Neural crest cell (in vitro differentiated cells): ENCODE data around the gene MIS18BP1. TPM values are rescaled to one million over a fixed set of nuclear protein-coding genes. Genes with fewer than 3 reads are reported as not detected.
"Not testable (repeated sequence)": the region's sequence is repeated elsewhere in the genome, so short reads cannot be mapped to it uniquely, and the experiment has no call there.

Source experiments
- DNase-seq: peaks from one replicate; pipeline ENCODE4 v3.0.0; 2021; ENCODE audit warnings: low read depth, mixed read lengths, low spot score
- H3K27ac Mint-ChIP-seq: one replicate; pipeline ENCODE4 v1.8.0; 2021; ENCODE audit warnings: mild to moderate bottlenecking, mixed read lengths; ENCODE audit not compliant: unreplicated experiment
- H3K27me3 Mint-ChIP-seq: 2 replicates; pipeline ENCODE4 v1.8.0; 2021; ENCODE audit warnings: low read depth, mild to moderate bottlenecking, mixed read lengths
- H3K36me3 Mint-ChIP-seq: 2 replicates; pipeline ENCODE4 v1.8.0; 2021; ENCODE audit warnings: low read depth, mild to moderate bottlenecking, mixed read lengths
- H3K4me1 Mint-ChIP-seq: 2 replicates; pipeline ENCODE4 v1.8.0; 2021; ENCODE audit warnings: mixed read lengths
- H3K4me3 Mint-ChIP-seq: one replicate; pipeline ENCODE4 v1.8.0; 2021; ENCODE audit warnings: mild to moderate bottlenecking, mixed read lengths
- H3K9me3 Mint-ChIP-seq: 2 replicates; pipeline ENCODE4 v1.8.0; 2021; ENCODE audit warnings: mixed read lengths
- total RNA-seq: library from RNA; stranded (reverse); gene quantifications from 2 replicates; pipeline ENCODE4 v1.2.1, GENCODE V29; 2021
- TF ChIP-seq, protein P1 (sequence below): fragments of 200-600 bp; sonication (generic); conservative IDR thresholded peaks from 2 replicates; pipeline ENCODE4 v1.5.0; 2021; ENCODE audit warnings: antibody characterized with exemption, mild to moderate bottlenecking

The MIS18BP1 gene
- total RNA-seq, 1 donor from 2014 or later, result 55.2 TPM

DNA sequence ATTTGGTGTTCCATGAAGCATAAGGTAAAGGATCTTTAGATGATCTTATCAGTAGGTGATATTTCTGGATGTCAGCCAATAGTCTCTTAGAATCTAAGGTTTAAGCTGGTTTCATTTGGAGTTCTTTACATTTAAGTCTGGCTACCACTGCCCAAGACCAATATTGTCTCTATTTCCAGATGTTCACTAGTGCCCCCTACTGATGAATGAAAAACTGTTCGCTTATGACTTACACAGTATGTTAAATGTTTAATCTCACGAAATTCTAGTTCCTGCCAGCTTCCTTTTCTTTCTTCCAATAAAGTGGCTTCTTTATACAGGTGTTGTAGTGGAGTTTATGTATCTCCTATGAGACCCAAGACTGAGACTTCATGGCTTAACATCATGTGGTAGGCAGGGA is 31.8 kb upstream of the MIS18BP1 start:
- peaks cover 10% of the 10 kb centered on the region for H3K9me3 Mint-ChIP-seq
- no peaks in the 10 kb centered on the region for H3K4me1 Mint-ChIP-seq
- no peak overlapping the region for H3K27ac Mint-ChIP-seq
- H3K27me3 Mint-ChIP-seq, result no peaks in the 10 kb centered on the region
- H3K4me3 Mint-ChIP-seq, result no peak overlapping the region
- peaks cover 9% of the 10 kb centered on the region for H3K36me3 Mint-ChIP-seq
- TF ChIP-seq, protein P1, sequence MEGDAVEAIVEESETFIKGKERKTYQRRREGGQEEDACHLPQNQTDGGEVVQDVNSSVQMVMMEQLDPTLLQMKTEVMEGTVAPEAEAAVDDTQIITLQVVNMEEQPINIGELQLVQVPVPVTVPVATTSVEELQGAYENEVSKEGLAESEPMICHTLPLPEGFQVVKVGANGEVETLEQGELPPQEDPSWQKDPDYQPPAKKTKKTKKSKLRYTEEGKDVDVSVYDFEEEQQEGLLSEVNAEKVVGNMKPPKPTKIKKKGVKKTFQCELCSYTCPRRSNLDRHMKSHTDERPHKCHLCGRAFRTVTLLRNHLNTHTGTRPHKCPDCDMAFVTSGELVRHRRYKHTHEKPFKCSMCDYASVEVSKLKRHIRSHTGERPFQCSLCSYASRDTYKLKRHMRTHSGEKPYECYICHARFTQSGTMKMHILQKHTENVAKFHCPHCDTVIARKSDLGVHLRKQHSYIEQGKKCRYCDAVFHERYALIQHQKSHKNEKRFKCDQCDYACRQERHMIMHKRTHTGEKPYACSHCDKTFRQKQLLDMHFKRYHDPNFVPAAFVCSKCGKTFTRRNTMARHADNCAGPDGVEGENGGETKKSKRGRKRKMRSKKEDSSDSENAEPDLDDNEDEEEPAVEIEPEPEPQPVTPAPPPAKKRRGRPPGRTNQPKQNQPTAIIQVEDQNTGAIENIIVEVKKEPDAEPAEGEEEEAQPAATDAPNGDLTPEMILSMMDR, result no peak
- no peak for DNase-seq

DNA sequence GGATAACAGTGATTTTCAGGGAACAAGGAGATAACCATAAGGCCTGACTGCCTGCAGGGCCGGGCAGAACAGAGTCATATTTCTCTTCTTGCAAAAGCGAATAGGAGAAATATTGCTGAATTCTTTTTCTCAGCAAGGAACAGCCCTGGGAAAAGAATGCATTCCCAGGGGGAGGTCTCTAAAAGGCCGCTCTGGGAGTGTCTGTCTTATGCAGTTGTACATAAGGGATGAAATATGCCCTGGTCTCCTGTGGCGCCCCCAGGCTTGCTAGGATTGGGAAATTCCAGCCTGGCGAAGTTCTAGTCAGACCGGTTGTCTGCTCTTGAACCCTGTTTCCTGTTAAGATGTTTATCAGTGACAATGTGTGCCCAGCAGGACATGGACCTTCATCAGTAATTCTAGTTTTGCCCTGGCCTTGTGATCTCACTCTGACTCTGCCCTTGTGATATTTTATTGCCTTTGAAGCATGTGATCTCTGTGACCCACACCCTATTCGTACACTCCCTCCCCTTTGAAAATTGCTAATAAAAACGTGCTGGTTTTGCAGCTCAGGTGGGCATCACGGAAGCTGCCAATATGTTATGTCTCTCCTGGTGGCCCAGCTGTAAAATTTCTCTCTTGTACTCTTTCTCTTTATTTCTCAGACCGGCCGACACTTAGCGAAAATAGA is 28.9 kb upstream of the MIS18BP1 start:
- H3K4me1 Mint-ChIP-seq, H3K27ac Mint-ChIP-seq, DNase-seq, H3K4me3 Mint-ChIP-seq, H3K27me3 Mint-ChIP-seq, H3K36me3 Mint-ChIP-seq: not testable (repeated sequence)
- H3K9me3 Mint-ChIP-seq, result peaks cover 12% of the 10 kb centered on the region

DNA sequence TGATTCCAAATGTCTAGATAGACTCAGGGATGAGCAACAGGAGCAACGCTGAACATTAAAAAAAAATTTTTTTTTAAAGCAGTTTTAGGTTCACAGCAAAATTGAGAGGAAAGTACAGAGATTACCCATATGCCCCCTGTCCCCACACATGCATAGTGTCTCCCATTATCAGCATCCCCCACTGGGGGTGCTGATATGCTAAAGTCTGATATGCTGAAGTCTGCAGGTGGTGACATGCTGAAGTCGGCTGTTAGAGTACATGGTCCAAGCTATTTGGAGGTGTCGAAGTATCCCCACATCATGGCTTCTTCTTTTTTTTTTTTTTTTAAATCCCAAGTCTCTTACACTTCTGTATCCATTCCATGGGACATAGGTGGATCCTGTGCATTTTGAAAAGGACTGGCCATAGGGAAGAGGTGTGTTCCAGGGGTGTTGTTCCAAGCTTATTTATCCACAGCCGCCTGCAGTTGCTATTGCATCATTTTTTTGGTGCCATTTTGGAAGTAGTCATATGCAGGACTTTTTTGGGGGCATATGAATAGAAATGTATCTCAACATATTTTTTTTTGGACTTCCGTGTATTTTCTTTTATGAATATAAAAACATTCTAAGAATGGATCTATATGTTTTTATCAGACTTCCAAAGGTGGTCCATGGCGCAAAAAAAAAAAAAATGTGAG is 19.0 kb upstream of the MIS18BP1 start:
- H3K4me3 Mint-ChIP-seq, result no peak overlapping the region
- peaks cover 7% of the 10 kb centered on the region for H3K4me1 Mint-ChIP-seq
- H3K9me3 Mint-ChIP-seq, result no peaks in the 10 kb centered on the region
- H3K36me3 Mint-ChIP-seq, result no peaks in the 10 kb centered on the region
- DNase-seq, result no peak
- no peak overlapping the region for H3K27ac Mint-ChIP-seq
- H3K27me3 Mint-ChIP-seq, result no peaks in the 10 kb centered on the region
- TF ChIP-seq, protein P1, result no peak

DNA sequence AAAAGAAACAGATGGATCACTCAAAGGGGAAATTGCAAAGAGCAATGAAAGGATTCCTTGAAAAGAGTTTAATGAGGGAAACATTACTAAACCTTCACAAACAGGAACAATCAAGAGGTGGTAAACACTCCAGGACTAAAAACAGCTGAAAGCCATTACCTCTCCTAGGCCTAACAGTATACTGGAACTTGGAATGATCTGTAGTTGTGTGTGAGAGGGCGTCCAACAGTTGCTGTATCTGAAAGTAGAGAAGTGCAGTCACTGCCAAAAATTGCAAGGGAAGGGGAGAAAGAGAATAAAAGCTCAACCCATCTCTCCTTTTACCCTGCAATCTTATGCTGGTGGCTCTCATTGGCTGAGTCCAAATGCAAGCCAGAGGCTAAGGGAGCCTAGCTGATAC is 17.0 kb upstream of the MIS18BP1 start:
- Mint-ChIP-seq H3K9me3 (no peaks in the 10 kb centered on the region), H3K27me3 (no peaks in the 10 kb centered on the region), H3K27ac (no peak overlapping the region), H3K36me3 (no peaks in the 10 kb centered on the region), H3K4me1 (peaks cover 7% of the 10 kb centered on the region), H3K4me3 (no peak overlapping the region)
- DNase-seq, result no peak
- TF ChIP-seq, protein P1, result no peak

DNA sequence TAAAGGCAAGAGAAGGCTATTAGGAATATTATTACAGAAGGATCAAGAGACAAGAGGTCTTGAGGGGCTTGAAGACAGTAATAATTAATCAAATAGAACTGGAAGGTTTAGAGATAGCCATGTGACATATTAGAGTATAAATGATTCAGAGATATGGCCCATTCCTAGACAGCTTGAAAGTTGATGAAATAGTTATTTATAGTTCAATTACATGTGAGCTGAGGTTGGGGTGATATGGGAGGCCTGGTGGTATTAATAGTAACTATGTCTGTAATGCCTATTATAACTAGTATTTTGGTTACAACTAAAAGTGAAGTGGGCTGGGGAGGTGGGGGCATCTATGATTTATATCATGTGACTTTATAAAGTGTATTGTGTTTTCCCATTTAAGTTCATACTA is 14.1 kb upstream of the MIS18BP1 start:
- peaks cover 4% of the 10 kb centered on the region for H3K9me3 Mint-ChIP-seq
- H3K4me3 Mint-ChIP-seq, result no peak overlapping the region
- peaks cover 7% of the 10 kb centered on the region for H3K4me1 Mint-ChIP-seq
- peaks cover 4% of the 10 kb centered on the region for H3K36me3 Mint-ChIP-seq
- DNase-seq, result no peak
- no peak overlapping the region for H3K27ac Mint-ChIP-seq
- no peaks in the 10 kb centered on the region for H3K27me3 Mint-ChIP-seq
- TF ChIP-seq, protein P1, result no peak

DNA sequence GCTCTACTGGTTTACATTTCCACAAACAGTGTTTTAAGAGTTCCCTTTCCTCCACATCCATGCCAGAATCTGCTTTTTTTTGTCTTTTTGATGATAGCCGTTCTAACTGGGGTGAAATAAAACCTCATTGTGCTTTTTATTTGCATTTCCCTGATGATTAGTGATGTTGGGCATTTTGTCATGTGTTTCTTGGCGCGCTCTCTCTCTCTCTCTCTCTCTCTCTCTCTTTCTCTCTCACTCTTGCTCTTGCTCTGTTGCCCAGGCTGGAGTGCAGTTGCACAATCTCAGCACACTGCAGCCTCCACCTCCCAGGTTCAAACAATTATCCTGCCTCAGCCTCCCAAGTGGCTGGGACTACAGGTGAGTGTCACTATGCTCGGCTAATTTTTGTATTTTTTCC is 9.6 kb upstream of the MIS18BP1 start:
- H3K4me1 Mint-ChIP-seq, result no peaks in the 10 kb centered on the region
- no peaks in the 10 kb centered on the region for H3K27me3 Mint-ChIP-seq
- H3K36me3 Mint-ChIP-seq, result peaks cover 14% of the 10 kb centered on the region
- H3K4me3 Mint-ChIP-seq, result no peak overlapping the region
- H3K9me3 Mint-ChIP-seq, result peaks cover 17% of the 10 kb centered on the region
- TF ChIP-seq, protein P1, result no peak
- H3K27ac Mint-ChIP-seq, result no peak overlapping the region
- DNase-seq, result no peak
